ENCODE data around the gene PYDC1. TPM values are rescaled to one million over a fixed set of nuclear protein-coding genes. Genes with fewer than 3 reads are reported as not detected.

PYDC1 gene
- total RNA-seq, 1 experiment from 2014 or later: not detected

- Mint-ChIP-seq H3K27me3 (ENCODE audit: unreplicated experiment) (no peaks in the 10 kb centered on the region), H3K36me3 (ENCODE audit: insufficient read depth, unreplicated experiment) (peaks cover 95% of the 10 kb centered on the region), H3K4me1 (ENCODE audit: low read depth, unreplicated experiment) (peaks cover 10% of the 10 kb centered on the region), H3K4me3 (ENCODE audit: low read depth, unreplicated experiment) (no peak overlapping the region), H3K27ac (ENCODE audit: unreplicated experiment) (peak overlapping the region; percentile 24), H3K9me3 (ENCODE audit: low read depth, unreplicated experiment) (no peaks in the 10 kb centered on the region)
- no peak for DNase-seq
- TF ChIP-seq CTCF (IDR thresholded peaks at IDR 0.05; ENCODE audit: unreplicated experiment): no peak
- intact Hi-C loops (cut with micrococcal nuclease; ENCODE audit: unreplicated experiment): no loop called here
- CTCF ChIA-PET: no interaction called here
- no TSS peak for BruUV-seq (replicated peaks)
Observed at GRCh38 chr16:31192856-31193642, 23.9 kb downstream of the PYDC1 start.

DNA sequence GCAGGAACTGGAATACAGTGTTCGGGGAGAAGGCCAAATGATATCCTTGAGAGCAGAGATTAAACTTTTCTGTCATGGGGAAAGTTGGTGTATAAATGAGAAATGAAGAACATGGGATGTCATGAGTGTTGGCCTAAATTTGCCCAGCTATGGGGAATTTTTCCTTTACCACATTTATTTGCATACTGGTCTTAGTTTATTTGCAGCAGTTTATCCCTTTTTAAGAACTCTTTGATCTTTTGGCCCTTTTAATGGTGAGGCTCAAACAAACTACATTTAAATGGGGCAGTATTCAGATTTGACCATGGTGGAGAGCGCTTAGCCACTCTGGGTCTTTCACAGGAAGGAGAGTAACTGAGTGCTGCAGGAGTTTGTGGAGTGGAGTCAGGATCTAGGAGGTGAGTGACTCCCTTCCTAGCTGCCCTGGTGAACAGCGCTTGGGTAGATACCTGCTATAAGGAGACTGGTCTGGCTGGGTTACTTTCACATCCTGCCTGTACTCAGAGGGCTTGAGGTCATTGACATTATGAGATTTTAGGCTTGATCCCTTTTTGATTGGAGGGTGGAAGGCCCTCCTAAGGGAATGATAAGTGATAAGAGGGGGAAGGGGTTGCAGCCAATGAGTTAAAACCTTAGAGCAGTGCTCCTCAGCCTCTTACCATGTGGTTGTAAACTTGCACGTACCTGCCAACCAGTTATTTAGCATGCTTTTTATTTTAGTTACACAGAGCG lies 25.1 kb downstream of the PYDC1 start:
- no TSS peak for BruUV-seq (replicated peaks)
- peaks cover 100% of the 10 kb centered on the region for H3K36me3 Mint-ChIP-seq (ENCODE audit: insufficient read depth, unreplicated experiment)
- no peaks in the 10 kb centered on the region for H3K9me3 Mint-ChIP-seq (ENCODE audit: low read depth, unreplicated experiment)
- intact Hi-C loops (cut with micrococcal nuclease; ENCODE audit: unreplicated experiment): no loop called here
- no peaks in the 10 kb centered on the region for H3K27me3 Mint-ChIP-seq (ENCODE audit: unreplicated experiment)
- no peak for DNase-seq
- CTCF ChIA-PET: no interaction called here
- H3K4me3 Mint-ChIP-seq (ENCODE audit: low read depth, unreplicated experiment): no peak overlapping the region
- no peak overlapping the region for H3K27ac Mint-ChIP-seq (ENCODE audit: unreplicated experiment)
- H3K4me1 Mint-ChIP-seq (ENCODE audit: low read depth, unreplicated experiment): peaks cover 17% of the 10 kb centered on the region
- no peak for TF ChIP-seq CTCF (IDR thresholded peaks at IDR 0.05; ENCODE audit: unreplicated experiment)

DNA sequence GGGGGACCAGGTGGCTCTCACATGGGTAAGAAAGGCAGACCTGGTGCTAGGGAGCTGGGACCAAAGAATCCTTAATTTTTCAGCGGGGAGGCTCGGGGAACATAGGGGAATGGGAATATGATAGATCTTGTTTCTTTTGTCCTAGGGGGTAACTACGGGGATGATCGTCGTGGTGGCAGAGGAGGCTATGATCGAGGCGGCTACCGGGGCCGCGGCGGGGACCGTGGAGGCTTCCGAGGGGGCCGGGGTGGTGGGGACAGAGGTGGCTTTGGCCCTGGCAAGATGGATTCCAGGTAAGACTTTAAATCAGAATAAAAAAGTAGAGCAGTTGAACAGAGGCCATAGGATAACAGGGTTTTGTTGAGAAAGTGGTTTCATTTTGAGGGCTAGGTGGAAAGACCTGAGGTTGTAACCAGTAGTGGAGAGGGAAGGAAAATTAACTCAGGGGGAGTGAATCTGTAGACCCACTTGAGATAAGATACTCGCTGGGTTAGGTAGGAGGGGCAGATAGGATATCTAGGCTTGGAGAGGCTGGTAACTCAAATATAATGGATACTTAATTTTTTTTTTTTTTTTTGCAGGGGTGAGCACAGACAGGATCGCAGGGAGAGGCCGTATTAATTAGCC lies 26.0 kb downstream of the PYDC1 start:
- TF ChIP-seq CTCF (IDR thresholded peaks at IDR 0.05; ENCODE audit: unreplicated experiment): no peak
- no TSS peak for BruUV-seq (replicated peaks)
- no peaks in the 10 kb centered on the region for H3K27me3 Mint-ChIP-seq (ENCODE audit: unreplicated experiment)
- no peak overlapping the region for H3K4me3 Mint-ChIP-seq (ENCODE audit: low read depth, unreplicated experiment)
- H3K27ac Mint-ChIP-seq (ENCODE audit: unreplicated experiment): peak overlapping the region; percentile 65
- intact Hi-C loops (cut with micrococcal nuclease; ENCODE audit: unreplicated experiment): no loop called here
- DNase-seq: no peak
- no peaks in the 10 kb centered on the region for H3K9me3 Mint-ChIP-seq (ENCODE audit: low read depth, unreplicated experiment)
- peaks cover 26% of the 10 kb centered on the region for H3K4me1 Mint-ChIP-seq (ENCODE audit: low read depth, unreplicated experiment)
- H3K36me3 Mint-ChIP-seq (ENCODE audit: insufficient read depth, unreplicated experiment): peaks cover 100% of the 10 kb centered on the region
- CTCF ChIA-PET: no interaction called here

GRCh38 chr16:31190061-31190460 lies 26.9 kb downstream of the PYDC1 start:
- no peak for DNase-seq
- no peak for TF ChIP-seq CTCF (IDR thresholded peaks at IDR 0.05; ENCODE audit: unreplicated experiment)
- H3K4me3 Mint-ChIP-seq (ENCODE audit: low read depth, unreplicated experiment): no peak overlapping the region
- CTCF ChIA-PET: no interaction called here
- H3K4me1 Mint-ChIP-seq (ENCODE audit: low read depth, unreplicated experiment): peaks cover 35% of the 10 kb centered on the region
- no peaks in the 10 kb centered on the region for H3K9me3 Mint-ChIP-seq (ENCODE audit: low read depth, unreplicated experiment)
- H3K27me3 Mint-ChIP-seq (ENCODE audit: unreplicated experiment): no peaks in the 10 kb centered on the region
- peaks cover 100% of the 10 kb centered on the region for H3K36me3 Mint-ChIP-seq (ENCODE audit: insufficient read depth, unreplicated experiment)
- peak overlapping the region; percentile 65 for H3K27ac Mint-ChIP-seq (ENCODE audit: unreplicated experiment)
- no TSS peak for BruUV-seq (replicated peaks)
- intact Hi-C loops (cut with micrococcal nuclease; ENCODE audit: unreplicated experiment): no loop called here
